ENCODE data around the gene CDH1.

DNA sequence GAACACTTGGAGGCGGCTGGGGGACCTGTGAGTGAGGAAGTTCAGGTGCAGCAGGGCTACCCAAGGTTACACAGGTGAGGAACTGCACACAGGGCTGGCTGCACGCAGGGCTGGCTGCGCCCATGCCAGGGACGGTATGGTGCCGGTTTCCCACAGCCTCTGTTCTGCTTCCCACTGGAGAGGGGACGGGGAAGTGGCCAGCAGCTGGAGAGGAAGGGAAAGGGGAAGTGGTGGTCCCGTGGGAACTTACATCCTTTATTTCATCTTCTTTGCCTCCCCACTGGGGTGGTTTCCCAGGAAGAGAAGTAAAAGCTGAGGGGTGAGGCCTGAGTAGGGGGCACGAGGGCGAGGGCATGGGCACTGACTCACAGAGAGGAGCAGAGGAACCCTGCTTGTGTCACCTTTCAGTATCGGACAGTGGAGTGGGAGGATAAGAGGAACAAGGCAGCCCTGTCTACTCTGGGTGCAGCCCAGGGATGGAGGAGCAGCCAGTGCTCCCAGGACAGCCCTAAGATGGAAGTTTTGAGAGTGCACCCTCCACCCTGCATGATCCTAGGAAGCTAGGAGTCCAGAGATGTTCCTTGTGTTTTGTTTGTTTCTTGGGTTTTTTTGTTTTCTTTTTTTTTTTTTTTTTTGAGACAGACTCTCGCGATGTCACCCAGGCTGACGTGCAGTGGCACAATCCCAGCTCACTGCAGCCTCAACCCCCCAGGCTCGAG is 25.5 kb upstream of the CDH1 start:
- TF ChIP-seq CTCF (IDR thresholded peaks at IDR 0.05) = no peak
- no peak for TF ChIP-seq POLR2A (IDR thresholded peaks at IDR 0.05)

All from uterus (tissue), 2 donors.